HUDEP-2 (cell line): ENCODE measurements around the gene NCAPD3.

Source experiments
- DNase-seq, 76 experiments: peaks; one replicate each; lab custom pipeline; 2025; ENCODE audit not compliant: unreplicated experiment in 76 of 76; lab: John Stamatoyannopoulos, UW

NCAPD3 gene

GRCh38 chr11:134164490-134165370 lies 59.0 kb downstream of the NCAPD3 start:
- no peak for DNase-seq

GRCh38 chr11:134159652-134160051 lies 64.1 kb downstream of the NCAPD3 start:
- DNase-seq = no peak

GRCh38 chr11:134158023-134158422 lies 65.7 kb downstream of the NCAPD3 start:
- DNase-seq = no peak

- no peak for DNase-seq
These were observed 66.3 kb downstream of the NCAPD3 start for GRCh38 chr11:134157451-134157850.

- no peak for DNase-seq
These were observed 67.6 kb downstream of the NCAPD3 start for GRCh38 chr11:134155946-134156865.

- DNase-seq = no peak
These were observed 68.3 kb downstream of the NCAPD3 start for GRCh38 chr11:134155456-134155855.

GRCh38 chr11:134154441-134154840 lies 69.3 kb downstream of the NCAPD3 start:
- no peak for DNase-seq

GRCh38 chr11:134153147-134153905 lies 70.4 kb downstream of the NCAPD3 start:
- DNase-seq = no peak

GRCh38 chr11:134152696-134153095 lies 71.1 kb downstream of the NCAPD3 start:
- DNase-seq = no peak

GRCh38 chr11:134151083-134151747 lies 72.6 kb downstream of the NCAPD3 start:
- no peak for DNase-seq

GRCh38 chr11:134150195-134150903 lies 73.4 kb downstream of the NCAPD3 start:
- DNase-seq = no peak

- no peak for DNase-seq
These were observed 74.4 kb downstream of the NCAPD3 start for GRCh38 chr11:134149371-134149770.

GRCh38 chr11:134146598-134146997 lies 77.2 kb downstream of the NCAPD3 start:
- no peak for DNase-seq

- no peak for DNase-seq
These were observed 78.1 kb downstream of the NCAPD3 start for GRCh38 chr11:134145715-134146114.

- no peak for DNase-seq
These were observed 79.0 kb downstream of the NCAPD3 start for GRCh38 chr11:134144744-134145143.

- DNase-seq = no peak
These were observed 80.0 kb downstream of the NCAPD3 start for GRCh38 chr11:134143801-134144200.

- DNase-seq = no peak
These were observed 81.2 kb downstream of the NCAPD3 start for GRCh38 chr11:134142536-134142935.

GRCh38 chr11:134140961-134141490 lies 82.7 kb downstream of the NCAPD3 start:
- DNase-seq = no peak

GRCh38 chr11:134139873-134140331 lies 83.9 kb downstream of the NCAPD3 start:
- DNase-seq = peak in 20 of 76 experiments; percentile 3 to 45 (median 18)
